Measurements from ENCODE around the gene MAPK8IP3. TPM values are rescaled to one million over a fixed set of nuclear protein-coding genes. Genes with fewer than 3 reads are reported as not detected.

Gene MAPK8IP3
- total RNA-seq, 4 donors from 2014 or later, result 56.0 to 206 (median 82.1) TPM

DNA sequence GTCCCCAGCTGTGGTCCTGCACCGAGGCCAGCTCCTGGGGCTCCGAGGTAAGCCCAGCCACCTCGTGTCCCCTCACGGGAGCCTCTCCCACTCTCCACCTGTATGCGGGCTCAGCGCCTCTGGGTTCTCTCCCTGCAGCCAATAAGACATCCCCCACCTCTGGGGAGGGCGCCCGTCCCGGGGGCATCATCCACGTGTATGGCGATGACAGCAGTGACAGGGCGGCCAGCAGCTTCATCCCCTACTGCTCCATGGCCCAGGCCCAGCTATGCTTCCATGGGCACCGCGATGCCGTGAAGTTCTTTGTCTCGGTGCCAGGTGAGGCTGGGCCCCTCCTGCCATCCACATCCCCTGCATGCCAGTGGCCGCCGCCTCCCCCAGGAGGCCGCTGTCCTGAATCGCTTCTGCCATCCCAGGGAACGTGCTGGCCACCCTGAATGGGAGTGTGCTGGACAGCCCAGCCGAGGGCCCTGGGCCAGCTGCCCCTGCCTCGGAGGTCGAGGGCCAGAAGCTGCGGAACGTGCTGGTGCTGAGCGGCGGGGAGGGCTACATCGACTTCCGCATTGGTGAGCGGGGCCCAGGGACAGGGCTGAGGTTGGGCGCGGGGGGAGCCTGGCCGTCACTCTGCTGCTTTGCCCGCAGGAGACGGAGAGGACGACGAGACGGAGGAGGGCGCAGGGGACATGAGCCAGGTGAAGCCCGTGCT is 62.2 kb downstream of the MAPK8IP3 start:
- TF ChIP-seq EP300 (IDR thresholded peaks at IDR 0.05), result no peak
- TF ChIP-seq, protein P1, sequence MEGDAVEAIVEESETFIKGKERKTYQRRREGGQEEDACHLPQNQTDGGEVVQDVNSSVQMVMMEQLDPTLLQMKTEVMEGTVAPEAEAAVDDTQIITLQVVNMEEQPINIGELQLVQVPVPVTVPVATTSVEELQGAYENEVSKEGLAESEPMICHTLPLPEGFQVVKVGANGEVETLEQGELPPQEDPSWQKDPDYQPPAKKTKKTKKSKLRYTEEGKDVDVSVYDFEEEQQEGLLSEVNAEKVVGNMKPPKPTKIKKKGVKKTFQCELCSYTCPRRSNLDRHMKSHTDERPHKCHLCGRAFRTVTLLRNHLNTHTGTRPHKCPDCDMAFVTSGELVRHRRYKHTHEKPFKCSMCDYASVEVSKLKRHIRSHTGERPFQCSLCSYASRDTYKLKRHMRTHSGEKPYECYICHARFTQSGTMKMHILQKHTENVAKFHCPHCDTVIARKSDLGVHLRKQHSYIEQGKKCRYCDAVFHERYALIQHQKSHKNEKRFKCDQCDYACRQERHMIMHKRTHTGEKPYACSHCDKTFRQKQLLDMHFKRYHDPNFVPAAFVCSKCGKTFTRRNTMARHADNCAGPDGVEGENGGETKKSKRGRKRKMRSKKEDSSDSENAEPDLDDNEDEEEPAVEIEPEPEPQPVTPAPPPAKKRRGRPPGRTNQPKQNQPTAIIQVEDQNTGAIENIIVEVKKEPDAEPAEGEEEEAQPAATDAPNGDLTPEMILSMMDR (IDR thresholded peaks at IDR 0.05), result no peak
- no peak for TF ChIP-seq POLR2AphosphoS5 (IDR thresholded peaks at IDR 0.05)
- no peak for TF ChIP-seq POLR2A (IDR thresholded peaks at IDR 0.05)
- no peak for DNase-seq (ENCODE audit: low spot score in 2 of 2)
- H3K36me3 ChIP-seq, result peaks cover 54% of the 10 kb centered on the region
- no peaks in the 10 kb centered on the region for H3K9me3 ChIP-seq
- H3K4me1 ChIP-seq, result peaks cover 40% of the 10 kb centered on the region
- 93% methylated on average over 21 of the region's 41 CpGs for WGBS
- H3K4me3 ChIP-seq, result no peak overlapping the region
- no peaks in the 10 kb centered on the region for H3K27me3 ChIP-seq
- H3K27ac ChIP-seq, result no peak overlapping the region

DNA sequence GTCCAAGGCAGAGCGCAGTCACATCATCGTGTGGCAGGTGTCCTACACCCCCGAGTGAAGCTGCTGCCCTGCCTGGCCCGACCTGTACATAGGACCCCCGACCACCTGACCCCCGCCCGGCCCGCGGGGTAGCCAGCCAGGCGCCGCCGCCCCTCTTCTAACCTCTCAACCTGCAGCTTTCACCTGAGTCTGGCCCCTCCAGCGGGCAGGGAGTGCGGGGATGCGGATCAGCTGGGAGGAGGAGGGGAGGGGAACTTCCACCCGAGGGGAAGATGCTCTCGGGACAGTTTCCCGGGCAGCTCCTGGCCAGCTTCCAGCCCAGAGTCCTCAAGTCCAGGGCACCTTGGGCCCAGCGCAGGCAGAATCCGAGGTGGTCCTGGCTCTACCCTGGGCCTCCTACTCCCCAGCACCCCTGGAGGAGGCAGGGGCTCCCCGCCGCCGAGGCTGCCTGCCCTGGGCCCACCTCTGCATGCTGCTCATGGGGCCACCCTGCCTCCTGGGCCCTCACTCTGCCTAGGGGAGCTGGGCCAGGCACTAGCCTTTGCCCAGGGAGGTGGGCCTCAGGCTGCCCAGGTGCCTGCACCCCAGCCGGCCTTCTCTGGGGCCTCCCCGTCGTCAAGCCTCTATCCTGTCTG is 62.9 kb downstream of the MAPK8IP3 start:
- TF ChIP-seq POLR2A (IDR thresholded peaks at IDR 0.05) (no peak), EP300 (IDR thresholded peaks at IDR 0.05) (no peak), POLR2AphosphoS5 (IDR thresholded peaks at IDR 0.05) (no peak)
- TF ChIP-seq, protein P1 (IDR thresholded peaks at IDR 0.05), result no peak
- 79% methylated on average over 4 of the region's 26 CpGs for WGBS
- Histone ChIP-seq H3K27ac (no peak overlapping the region), H3K9me3 (no peaks in the 10 kb centered on the region), H3K36me3 (peaks cover 49% of the 10 kb centered on the region), H3K27me3 (no peaks in the 10 kb centered on the region), H3K4me1 (peaks cover 44% of the 10 kb centered on the region), H3K4me3 (no peak overlapping the region)
- DNase-seq (ENCODE audit: low spot score in 2 of 2), result no peak

DNA sequence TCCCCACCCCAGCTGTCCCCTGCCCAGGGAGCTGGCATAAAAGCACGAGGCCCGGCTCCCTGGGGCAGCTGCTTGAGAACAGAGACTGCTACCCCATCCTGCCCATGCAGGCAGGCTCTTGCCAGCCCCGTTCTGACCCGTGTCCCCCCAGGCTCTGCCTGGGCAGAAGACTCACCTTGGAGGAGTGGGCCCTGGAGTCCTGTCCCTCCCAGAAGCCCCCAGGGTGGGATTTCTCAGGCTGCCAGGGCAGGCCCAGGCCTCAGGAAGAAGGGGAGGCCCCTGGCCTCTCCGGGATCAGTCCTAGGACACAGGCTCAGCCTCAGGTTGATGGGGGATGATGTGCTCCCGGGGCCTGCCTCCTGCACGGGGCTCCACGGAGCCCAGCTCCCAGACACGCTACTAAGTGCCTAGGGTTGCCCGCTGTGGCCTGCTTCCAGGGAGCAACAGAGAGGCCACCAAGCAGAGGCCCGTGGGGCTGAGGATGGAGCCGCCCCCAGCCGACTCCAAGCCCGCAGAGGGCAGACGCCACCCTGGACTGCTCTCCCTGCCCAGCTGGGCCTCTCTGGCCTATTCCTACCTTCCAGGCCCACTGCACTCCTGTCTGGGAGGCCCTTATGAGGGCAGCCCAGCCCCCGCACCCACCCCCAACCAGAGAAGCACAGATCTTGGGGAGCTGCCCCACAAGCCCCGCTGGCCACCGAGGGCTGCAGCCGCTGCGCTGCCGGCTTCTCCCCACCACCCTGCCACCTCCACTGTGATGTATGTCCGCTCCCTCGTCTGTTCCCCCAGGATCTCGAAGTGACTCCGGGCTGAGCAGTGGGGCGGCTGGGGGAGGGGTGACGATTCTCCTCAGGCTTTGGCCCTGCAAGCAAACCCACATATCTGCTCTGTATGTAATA is 63.7 kb downstream of the MAPK8IP3 start:
- Histone ChIP-seq H3K4me3 (peak overlapping the region; percentile 92), H3K27ac (peak overlapping the region; percentile 94), H3K4me1 (peaks cover 44% of the 10 kb centered on the region), H3K27me3 (no peaks in the 10 kb centered on the region), H3K36me3 (peaks cover 41% of the 10 kb centered on the region), H3K9me3 (no peaks in the 10 kb centered on the region)
- TF ChIP-seq, protein P1 (IDR thresholded peaks at IDR 0.05), result no peak
- TF ChIP-seq EP300 (IDR thresholded peaks at IDR 0.05) (no peak), POLR2A (IDR thresholded peaks at IDR 0.05) (no peak)
- no peak for DNase-seq (ENCODE audit: low spot score in 2 of 2)
- WGBS, result 73% methylated on average over 11 of the region's 27 CpGs

DNA sequence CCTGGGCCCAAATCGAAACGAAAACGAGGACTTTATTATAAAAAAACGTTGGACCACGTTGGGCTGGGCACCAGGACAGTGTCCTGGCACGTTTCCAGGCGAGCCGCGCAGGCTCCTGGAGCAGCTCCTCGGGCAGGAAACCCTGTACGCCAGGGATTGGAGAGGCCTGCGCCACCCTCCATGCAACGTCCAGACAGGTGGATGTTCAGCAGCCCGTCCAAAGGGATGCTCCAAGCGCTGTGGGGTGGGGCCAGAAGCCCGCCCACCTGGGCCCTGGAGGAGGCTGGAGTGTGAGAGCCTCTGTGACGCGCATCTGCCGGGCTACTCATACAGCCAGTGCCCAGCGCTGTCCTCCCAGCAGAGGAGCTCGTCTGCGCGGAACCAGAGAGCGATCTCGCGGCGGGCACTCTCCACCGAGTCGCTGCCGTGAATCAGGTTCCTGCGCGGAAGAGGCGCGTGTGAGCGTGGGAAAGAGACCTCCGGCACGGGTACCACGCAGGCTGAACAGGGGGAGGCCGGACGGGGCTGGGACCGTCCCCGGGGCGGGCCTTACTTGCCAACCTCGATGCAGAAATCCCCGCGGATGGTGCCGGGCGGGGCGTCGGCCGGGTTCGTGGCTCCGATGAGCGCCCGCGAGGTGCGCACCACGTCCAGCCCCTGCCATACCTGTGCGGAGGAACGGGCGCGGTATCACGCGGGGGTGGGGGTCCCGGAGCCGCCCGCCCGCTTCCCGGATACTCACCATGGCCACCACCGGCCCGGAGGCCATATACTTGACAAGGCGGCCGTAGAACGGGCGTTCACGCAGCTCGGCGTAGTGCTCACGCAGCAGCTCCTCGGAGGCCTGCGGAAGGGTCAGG is 64.6 kb downstream of the MAPK8IP3 start:
- 16% methylated on average over 18 of the region's 81 CpGs for WGBS
- DNase-seq (ENCODE audit: low spot score in 2 of 2), result no peak
- no peaks in the 10 kb centered on the region for H3K9me3 ChIP-seq
- TF ChIP-seq EP300 (IDR thresholded peaks at IDR 0.05) (no peak), POLR2A (IDR thresholded peaks at IDR 0.05) (peak in 1 of 2 donors; percentile 23), POLR2AphosphoS5 (IDR thresholded peaks at IDR 0.05) (peak in 1 of 3 donors; percentile 20)
- TF ChIP-seq, protein P1 (IDR thresholded peaks at IDR 0.05), result no peak
- peak overlapping the region; percentile 92 for H3K4me3 ChIP-seq
- peak overlapping the region; percentile 94 for H3K27ac ChIP-seq
- H3K27me3 ChIP-seq, result no peaks in the 10 kb centered on the region
- H3K4me1 ChIP-seq, result peaks cover 47% of the 10 kb centered on the region
- peaks cover 37% of the 10 kb centered on the region for H3K36me3 ChIP-seq

Data from suprapubic skin (tissue), 4 donors.